ENCODE measurements around the gene NPTXR.
"Not testable (repeated sequence)": the region's sequence is repeated elsewhere in the genome, so short reads cannot be mapped to it uniquely, and the experiment has no call there.

Gene NPTXR

GRCh38 chr22:38861170-38861876 lies 17.5 kb upstream of the NPTXR start:
- no peak overlapping the region for H3K27ac ChIP-seq (ENCODE audit: low read length)
- no peak overlapping the region for H3K4me3 ChIP-seq (ENCODE audit: low read depth in 1 of 2, low read length in 2 of 2)
- H3K27me3 ChIP-seq (ENCODE audit: low read depth, low read length) = no peaks in the 10 kb centered on the region
- H3K9me3 ChIP-seq (ENCODE audit: control insufficient read depth in 1 of 2, low read length in 2 of 2) = no peaks in the 10 kb centered on the region
- H3K4me1 ChIP-seq (ENCODE audit: control insufficient read depth in 1 of 2, insufficient read depth in 2 of 2, low read length in 2 of 2) = peaks cover 0 to 44% of the 10 kb centered on the region in 2 donors
- H3K36me3 ChIP-seq (ENCODE audit: control insufficient read depth in 1 of 2, insufficient read depth in 2 of 2, low read length in 2 of 2) = peaks cover 0 to 11% of the 10 kb centered on the region in 2 donors

GRCh38 chr22:38860283-38861169 lies 16.7 kb upstream of the NPTXR start:
- no peaks in the 10 kb centered on the region for H3K9me3 ChIP-seq (ENCODE audit: control insufficient read depth in 1 of 2, low read length in 2 of 2)
- H3K27ac ChIP-seq (ENCODE audit: low read length) = no peak overlapping the region
- peaks cover 0 to 3% of the 10 kb centered on the region in 2 donors for H3K36me3 ChIP-seq (ENCODE audit: control insufficient read depth in 1 of 2, insufficient read depth in 2 of 2, low read length in 2 of 2)
- peaks cover 0 to 36% of the 10 kb centered on the region in 2 donors for H3K4me1 ChIP-seq (ENCODE audit: control insufficient read depth in 1 of 2, insufficient read depth in 2 of 2, low read length in 2 of 2)
- no peak overlapping the region for H3K4me3 ChIP-seq (ENCODE audit: low read depth in 1 of 2, low read length in 2 of 2)
- no peaks in the 10 kb centered on the region for H3K27me3 ChIP-seq (ENCODE audit: low read depth, low read length)

- no peak overlapping the region for H3K27ac ChIP-seq (ENCODE audit: low read length)
- no peaks in the 10 kb centered on the region for H3K9me3 ChIP-seq (ENCODE audit: control insufficient read depth in 1 of 2, low read length in 2 of 2)
- H3K36me3 ChIP-seq (ENCODE audit: control insufficient read depth in 1 of 2, insufficient read depth in 2 of 2, low read length in 2 of 2) = no peaks in the 10 kb centered on the region
- no peak overlapping the region for H3K4me3 ChIP-seq (ENCODE audit: low read depth in 1 of 2, low read length in 2 of 2)
- peaks cover 0 to 28% of the 10 kb centered on the region in 2 donors for H3K4me1 ChIP-seq (ENCODE audit: control insufficient read depth in 1 of 2, insufficient read depth in 2 of 2, low read length in 2 of 2)
- no peaks in the 10 kb centered on the region for H3K27me3 ChIP-seq (ENCODE audit: low read depth, low read length)
Measured at GRCh38 chr22:38859581-38860282, 15.9 kb upstream of the NPTXR start.

DNA sequence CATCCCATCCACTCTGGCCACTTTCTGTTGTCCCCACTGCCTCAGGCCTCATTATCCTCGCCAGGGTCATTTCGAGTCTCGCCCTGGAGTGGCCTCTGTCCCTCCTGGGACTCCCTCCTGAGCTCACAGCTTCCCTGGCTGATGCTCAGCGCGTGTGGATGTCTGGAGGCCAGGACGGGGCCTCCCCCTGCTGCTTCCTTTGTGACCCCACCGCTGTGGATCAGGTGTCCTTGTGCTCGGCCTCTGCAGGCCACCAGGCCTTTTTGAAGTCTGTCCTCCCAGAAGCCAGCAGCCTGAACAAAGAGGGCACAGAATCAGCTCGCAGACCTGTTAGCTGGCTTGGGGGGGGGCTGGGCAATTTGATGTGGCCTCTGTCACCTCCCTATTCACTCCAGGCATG lies 14.7 kb upstream of the NPTXR start:
- H3K36me3 ChIP-seq (ENCODE audit: control insufficient read depth in 1 of 2, insufficient read depth in 2 of 2, low read length in 2 of 2) = no peaks in the 10 kb centered on the region
- no peak overlapping the region for H3K27ac ChIP-seq (ENCODE audit: low read length)

GRCh38 chr22:38854476-38854875 lies 10.6 kb upstream of the NPTXR start:
- H3K4me3 ChIP-seq (ENCODE audit: low read depth in 1 of 2, low read length in 2 of 2); H3K27ac ChIP-seq (ENCODE audit: low read length); H3K27me3 ChIP-seq (ENCODE audit: low read depth, low read length); H3K9me3 ChIP-seq (ENCODE audit: control insufficient read depth in 1 of 2, low read length in 2 of 2); H3K4me1 ChIP-seq (ENCODE audit: control insufficient read depth in 1 of 2, insufficient read depth in 2 of 2, low read length in 2 of 2); H3K36me3 ChIP-seq (ENCODE audit: control insufficient read depth in 1 of 2, insufficient read depth in 2 of 2, low read length in 2 of 2): not testable (repeated sequence)

More for the DNA sequence above, 14.7 kb upstream of the NPTXR start:
- Histone ChIP-seq H3K4me1 (ENCODE audit: control insufficient read depth in 1 of 2, insufficient read depth in 2 of 2, low read length in 2 of 2) (peaks cover 0 to 18% of the 10 kb centered on the region in 2 donors), H3K27me3 (ENCODE audit: low read depth, low read length) (no peaks in the 10 kb centered on the region), H3K9me3 (ENCODE audit: control insufficient read depth in 1 of 2, low read length in 2 of 2) (no peaks in the 10 kb centered on the region), H3K4me3 (ENCODE audit: low read depth in 1 of 2, low read length in 2 of 2) (no peak overlapping the region)

- not testable (repeated sequence) for H3K4me1 ChIP-seq (ENCODE audit: control insufficient read depth in 1 of 2, insufficient read depth in 2 of 2, low read length in 2 of 2); H3K36me3 ChIP-seq (ENCODE audit: control insufficient read depth in 1 of 2, insufficient read depth in 2 of 2, low read length in 2 of 2); H3K9me3 ChIP-seq (ENCODE audit: control insufficient read depth in 1 of 2, low read length in 2 of 2); H3K4me3 ChIP-seq (ENCODE audit: low read depth in 1 of 2, low read length in 2 of 2); H3K27ac ChIP-seq (ENCODE audit: low read length); H3K27me3 ChIP-seq (ENCODE audit: low read depth, low read length)
Measured at GRCh38 chr22:38853883-38854282, 10.1 kb upstream of the NPTXR start.

GRCh38 chr22:38853196-38853651 lies 9.4 kb upstream of the NPTXR start:
- Histone ChIP-seq H3K27ac (ENCODE audit: low read length) (no peak overlapping the region), H3K4me3 (ENCODE audit: low read depth in 1 of 2, low read length in 2 of 2) (no peak overlapping the region), H3K4me1 (ENCODE audit: control insufficient read depth in 1 of 2, insufficient read depth in 2 of 2, low read length in 2 of 2) (no peaks in the 10 kb centered on the region), H3K9me3 (ENCODE audit: control insufficient read depth in 1 of 2, low read length in 2 of 2) (no peaks in the 10 kb centered on the region), H3K36me3 (ENCODE audit: control insufficient read depth in 1 of 2, insufficient read depth in 2 of 2, low read length in 2 of 2) (no peaks in the 10 kb centered on the region), H3K27me3 (ENCODE audit: low read depth, low read length) (no peaks in the 10 kb centered on the region)

GRCh38 chr22:38852522-38852921 lies 8.7 kb upstream of the NPTXR start:
- Histone ChIP-seq H3K27me3 (ENCODE audit: low read depth, low read length) (no peaks in the 10 kb centered on the region), H3K4me3 (ENCODE audit: low read depth in 1 of 2, low read length in 2 of 2) (no peak overlapping the region), H3K36me3 (ENCODE audit: control insufficient read depth in 1 of 2, insufficient read depth in 2 of 2, low read length in 2 of 2) (no peaks in the 10 kb centered on the region), H3K4me1 (ENCODE audit: control insufficient read depth in 1 of 2, insufficient read depth in 2 of 2, low read length in 2 of 2) (no peaks in the 10 kb centered on the region), H3K27ac (ENCODE audit: low read length) (no peak overlapping the region), H3K9me3 (ENCODE audit: control insufficient read depth in 1 of 2, low read length in 2 of 2) (no peaks in the 10 kb centered on the region)

DNA sequence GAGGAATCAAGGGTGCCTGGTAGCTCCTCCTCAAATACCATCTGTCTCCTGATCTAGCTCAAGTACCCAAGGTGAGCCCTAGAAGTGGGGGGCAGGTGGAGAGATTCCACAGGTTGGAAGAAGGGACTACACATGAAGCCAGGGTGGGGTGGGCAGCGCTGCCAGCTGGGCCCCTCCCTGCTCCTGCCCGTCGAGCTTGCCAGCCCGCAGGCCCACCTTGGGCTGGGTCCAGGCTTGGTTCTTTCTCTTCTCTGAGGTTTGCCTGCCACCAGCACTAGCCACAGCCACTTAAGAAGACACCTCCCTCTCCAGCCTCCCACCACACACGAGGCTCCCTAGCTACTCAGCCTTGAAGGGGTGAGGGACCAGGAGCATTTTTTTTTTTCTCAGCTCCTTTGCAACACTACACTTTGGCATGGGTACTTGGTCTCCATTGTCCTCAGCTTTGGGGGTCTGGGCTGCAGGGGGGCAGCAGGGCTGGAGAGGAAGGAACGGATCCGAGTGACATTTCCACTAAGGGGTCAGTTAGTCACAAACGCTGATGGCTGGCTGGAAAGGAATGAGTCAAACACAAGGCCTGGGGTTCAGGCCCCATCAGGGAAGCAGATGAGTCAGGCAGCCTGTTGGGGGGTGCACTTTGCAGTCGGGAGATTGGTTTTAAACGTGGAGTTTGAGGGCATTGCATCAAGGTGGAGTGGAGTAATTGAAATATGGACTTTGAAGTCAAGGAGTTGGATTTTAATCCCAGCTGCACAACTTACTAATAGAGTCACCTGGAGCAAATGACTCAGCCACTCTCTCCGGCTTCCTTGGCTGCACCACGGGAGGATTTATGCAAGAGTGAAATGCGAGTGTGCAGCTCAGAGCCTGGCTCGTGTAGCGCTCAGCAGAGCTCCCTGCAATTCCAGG lies 7.4 kb upstream of the NPTXR start:
- no peaks in the 10 kb centered on the region for H3K36me3 ChIP-seq (ENCODE audit: control insufficient read depth in 1 of 2, insufficient read depth in 2 of 2, low read length in 2 of 2)
- H3K4me3 ChIP-seq (ENCODE audit: low read depth in 1 of 2, low read length in 2 of 2) = no peak overlapping the region

GRCh38 chr22:38850399-38850798 lies 6.6 kb upstream of the NPTXR start:
- no peaks in the 10 kb centered on the region for H3K4me1 ChIP-seq (ENCODE audit: control insufficient read depth in 1 of 2, insufficient read depth in 2 of 2, low read length in 2 of 2)
- H3K27ac ChIP-seq (ENCODE audit: low read length) = no peak overlapping the region
- no peaks in the 10 kb centered on the region for H3K9me3 ChIP-seq (ENCODE audit: control insufficient read depth in 1 of 2, low read length in 2 of 2)
- no peaks in the 10 kb centered on the region for H3K36me3 ChIP-seq (ENCODE audit: control insufficient read depth in 1 of 2, insufficient read depth in 2 of 2, low read length in 2 of 2)
- H3K27me3 ChIP-seq (ENCODE audit: low read depth, low read length) = no peaks in the 10 kb centered on the region
- no peak overlapping the region for H3K4me3 ChIP-seq (ENCODE audit: low read depth in 1 of 2, low read length in 2 of 2)

More for the DNA sequence above, 7.4 kb upstream of the NPTXR start:
- Histone ChIP-seq H3K27me3 (ENCODE audit: low read depth, low read length) (no peaks in the 10 kb centered on the region), H3K27ac (ENCODE audit: low read length) (no peak overlapping the region), H3K9me3 (ENCODE audit: control insufficient read depth in 1 of 2, low read length in 2 of 2) (no peaks in the 10 kb centered on the region), H3K4me1 (ENCODE audit: control insufficient read depth in 1 of 2, insufficient read depth in 2 of 2, low read length in 2 of 2) (no peaks in the 10 kb centered on the region)
